Measurements from ENCODE around the gene FGF14. TPM values are rescaled to one million over a fixed set of nuclear protein-coding genes. Genes with fewer than 3 reads are reported as not detected.

The FGF14 gene
- polyA plus RNA-seq, 1 donor (not counting 4 experiments of a cell fraction or from before 2014, with no cell fraction given), result 0.09 TPM

DNA sequence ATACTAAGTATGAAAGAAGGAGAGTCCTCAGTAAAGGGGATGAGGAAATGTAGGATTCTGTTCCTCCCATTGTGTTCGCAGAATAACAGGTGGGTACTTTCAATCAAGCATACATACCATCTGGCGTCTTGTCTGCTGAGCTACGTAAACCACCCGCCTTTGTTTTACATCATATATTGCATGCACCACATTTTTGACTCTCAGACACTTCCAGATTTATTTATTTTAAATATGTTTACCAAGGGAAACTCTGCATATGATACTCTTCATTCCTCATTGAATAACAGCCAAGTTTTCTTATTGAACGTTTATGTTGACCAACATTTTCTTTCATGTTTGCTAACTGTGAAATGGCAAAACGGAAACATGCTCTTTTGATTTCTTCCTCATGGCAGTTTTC lies 174.1 kb downstream of the FGF14 start:
- no peak for FAIRE-seq
- dilution Hi-C loops (cut with MboI; ENCODE audit: extremely low pct_ligation_motif_present, low sequenced_read_pairs), result no loop called here

DNA sequence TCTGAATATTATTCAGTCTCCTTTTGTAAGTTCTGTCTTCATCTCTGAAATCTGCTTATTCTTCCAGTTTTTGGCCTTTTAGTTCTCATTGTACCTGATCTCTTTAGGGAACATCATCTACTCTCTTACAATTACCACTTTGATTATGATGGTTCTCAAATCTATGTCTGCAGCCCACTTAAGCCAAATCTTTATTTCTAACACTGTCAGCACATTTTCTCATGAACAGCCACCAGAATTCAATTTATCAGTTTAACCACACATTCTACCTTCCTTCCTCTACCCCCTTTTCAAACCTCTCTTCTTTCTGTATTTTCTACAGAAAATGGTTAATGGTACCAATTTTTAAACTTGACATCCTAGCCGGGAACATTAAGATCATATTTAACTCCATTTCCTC lies 175.3 kb downstream of the FGF14 start:
- Histone ChIP-seq H3K27ac (ENCODE audit: control insufficient read depth, insufficient read depth, low read length) (no peak overlapping the region), H3K4me3 (ENCODE audit: control insufficient read depth in 2 of 3, extremely low read depth in 1 of 3, insufficient read depth in 2 of 3, low read depth in 1 of 3, low read length in 3 of 3) (no peak overlapping the region), H3K4me1 (ENCODE audit: control insufficient read depth, extremely low read depth, insufficient read depth, low read length) (no peaks in the 10 kb centered on the region), H3K9me3 (ENCODE audit: control insufficient read depth, low read depth, low read length) (no peaks in the 10 kb centered on the region), H3K79me2 (ENCODE audit: control insufficient read depth, insufficient read depth, low read length) (no peaks in the 10 kb centered on the region), H3K27me3 (ENCODE audit: control insufficient read depth, extremely low read depth, insufficient read depth, low read length) (no peaks in the 10 kb centered on the region), H3K4me2 (ENCODE audit: control insufficient read depth, extremely low read depth, insufficient read depth, low read depth, low read length) (no peak overlapping the region), H2AFZ (ENCODE audit: control insufficient read depth, low read length) (no peak overlapping the region), H3K36me3 (ENCODE audit: control insufficient read depth in 2 of 2, extremely low read depth in 1 of 2, insufficient read depth in 2 of 2, low read length in 2 of 2) (no peaks in the 10 kb centered on the region), H3K9ac (ENCODE audit: control insufficient read depth, extremely low read depth, insufficient read depth, low read length) (no peak overlapping the region), H4K20me1 (ENCODE audit: control insufficient read depth, extremely low read depth, insufficient read depth, low read length) (no peaks in the 10 kb centered on the region), H3K9me1 (ENCODE audit: control insufficient read depth, extremely low read depth, insufficient read depth, low read length) (no peaks in the 10 kb centered on the region)
- DNase-seq (ENCODE audit: low read depth, low spot score) (no peak), FAIRE-seq (no peak)
- TF ChIP-seq, protein P1, sequence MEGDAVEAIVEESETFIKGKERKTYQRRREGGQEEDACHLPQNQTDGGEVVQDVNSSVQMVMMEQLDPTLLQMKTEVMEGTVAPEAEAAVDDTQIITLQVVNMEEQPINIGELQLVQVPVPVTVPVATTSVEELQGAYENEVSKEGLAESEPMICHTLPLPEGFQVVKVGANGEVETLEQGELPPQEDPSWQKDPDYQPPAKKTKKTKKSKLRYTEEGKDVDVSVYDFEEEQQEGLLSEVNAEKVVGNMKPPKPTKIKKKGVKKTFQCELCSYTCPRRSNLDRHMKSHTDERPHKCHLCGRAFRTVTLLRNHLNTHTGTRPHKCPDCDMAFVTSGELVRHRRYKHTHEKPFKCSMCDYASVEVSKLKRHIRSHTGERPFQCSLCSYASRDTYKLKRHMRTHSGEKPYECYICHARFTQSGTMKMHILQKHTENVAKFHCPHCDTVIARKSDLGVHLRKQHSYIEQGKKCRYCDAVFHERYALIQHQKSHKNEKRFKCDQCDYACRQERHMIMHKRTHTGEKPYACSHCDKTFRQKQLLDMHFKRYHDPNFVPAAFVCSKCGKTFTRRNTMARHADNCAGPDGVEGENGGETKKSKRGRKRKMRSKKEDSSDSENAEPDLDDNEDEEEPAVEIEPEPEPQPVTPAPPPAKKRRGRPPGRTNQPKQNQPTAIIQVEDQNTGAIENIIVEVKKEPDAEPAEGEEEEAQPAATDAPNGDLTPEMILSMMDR (optimal IDR thresholded peaks at IDR 0.05 in 1 of 3, IDR thresholded peaks at IDR 0.05 in 1 of 3, conservative IDR thresholded peaks at IDR 0.05 in 1 of 3; ENCODE audit: extremely low read depth in 1 of 3, insufficient read depth in 2 of 3, low read length in 3 of 3), result no peak
- no peak for TF ChIP-seq EZH2 (IDR thresholded peaks at IDR 0.05; ENCODE audit: low read length)
- dilution Hi-C loops (cut with MboI; ENCODE audit: extremely low pct_ligation_motif_present, low sequenced_read_pairs), result no loop called here

More for the DNA sequence above, 174.1 kb downstream of the FGF14 start:
- Histone ChIP-seq H2AFZ (ENCODE audit: control insufficient read depth, low read length) (no peak overlapping the region), H3K4me1 (ENCODE audit: control insufficient read depth, extremely low read depth, insufficient read depth, low read length) (no peaks in the 10 kb centered on the region), H3K36me3 (ENCODE audit: control insufficient read depth in 2 of 2, extremely low read depth in 1 of 2, insufficient read depth in 2 of 2, low read length in 2 of 2) (no peaks in the 10 kb centered on the region), H3K9me1 (ENCODE audit: control insufficient read depth, extremely low read depth, insufficient read depth, low read length) (no peaks in the 10 kb centered on the region), H3K27ac (ENCODE audit: control insufficient read depth, insufficient read depth, low read length) (no peak overlapping the region), H3K9ac (ENCODE audit: control insufficient read depth, extremely low read depth, insufficient read depth, low read length) (no peak overlapping the region), H3K9me3 (ENCODE audit: control insufficient read depth, low read depth, low read length) (no peaks in the 10 kb centered on the region), H3K4me2 (ENCODE audit: control insufficient read depth, extremely low read depth, insufficient read depth, low read depth, low read length) (no peak overlapping the region), H3K27me3 (ENCODE audit: control insufficient read depth, extremely low read depth, insufficient read depth, low read length) (no peaks in the 10 kb centered on the region), H3K4me3 (ENCODE audit: control insufficient read depth in 2 of 3, extremely low read depth in 1 of 3, insufficient read depth in 2 of 3, low read depth in 1 of 3, low read length in 3 of 3) (no peak overlapping the region), H4K20me1 (ENCODE audit: control insufficient read depth, extremely low read depth, insufficient read depth, low read length) (no peaks in the 10 kb centered on the region), H3K79me2 (ENCODE audit: control insufficient read depth, insufficient read depth, low read length) (no peaks in the 10 kb centered on the region)
- no peak for DNase-seq (ENCODE audit: low read depth, low spot score)
- TF ChIP-seq, protein P1 (optimal IDR thresholded peaks at IDR 0.05 in 1 of 3, IDR thresholded peaks at IDR 0.05 in 1 of 3, conservative IDR thresholded peaks at IDR 0.05 in 1 of 3; ENCODE audit: extremely low read depth in 1 of 3, insufficient read depth in 2 of 3, low read length in 3 of 3), result no peak
- no peak for TF ChIP-seq EZH2 (IDR thresholded peaks at IDR 0.05; ENCODE audit: low read length)

Data from keratinocyte (primary cell).